Activated CD8-positive, alpha-beta memory T cell treated with anti-CD3 and anti-CD28 coated beads, Interleukin-2, amount 50 U/mL, for 24 hours (primary cell): Measurements from ENCODE around the gene C6orf120.
"Not testable (repeated sequence)": the region's sequence is repeated elsewhere in the genome, so short reads cannot be mapped to it uniquely, and the experiment has no call there.

ENCODE experiments used
- DNase-seq: peaks from one replicate; pipeline ENCODE4 v3.0.0-alpha.2; 2020; ENCODE audit errors: extremely low read depth

C6orf120 gene

DNA sequence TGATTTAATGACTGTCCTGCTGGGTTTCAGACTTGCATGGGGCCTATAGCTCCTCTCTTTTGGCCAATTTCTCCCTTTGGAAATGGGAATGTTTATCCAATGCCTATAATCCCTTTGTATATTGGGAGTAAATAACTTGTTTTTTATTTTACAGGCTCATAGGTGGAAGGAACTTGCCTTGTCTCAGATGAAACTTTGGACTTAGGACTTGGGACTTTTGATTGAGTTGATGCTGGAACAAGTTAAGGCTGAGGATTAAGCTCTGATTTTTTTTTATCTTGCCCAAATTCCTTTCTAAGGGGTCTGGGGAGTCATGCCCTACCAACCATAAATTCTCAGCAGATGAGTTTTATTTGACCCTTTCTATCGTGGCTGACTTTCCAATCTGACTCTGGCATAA lies 23.6 kb upstream of the C6orf120 start:
- no peak for DNase-seq

DNA sequence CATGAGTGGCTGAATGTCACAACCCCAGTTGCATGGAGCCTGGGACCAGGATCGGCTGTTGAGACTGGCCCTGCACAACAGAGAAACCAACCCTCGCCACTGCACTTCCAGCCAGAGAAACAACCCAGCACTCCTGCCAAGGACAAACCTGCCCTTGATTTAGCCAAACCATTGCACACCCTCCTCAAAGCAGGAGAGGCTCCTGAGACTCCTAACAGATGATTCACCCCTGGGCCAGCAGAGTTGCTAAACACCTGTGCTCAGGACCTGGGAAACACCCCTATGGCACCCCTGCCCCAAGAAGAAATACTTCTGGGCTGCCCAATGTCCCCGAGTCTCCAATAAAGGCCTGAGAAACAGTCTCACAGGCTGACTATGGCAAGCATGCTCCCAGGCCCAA lies 17.9 kb upstream of the C6orf120 start:
- no peak for DNase-seq

GRCh38 chr6:169685860-169686259 lies 16.1 kb upstream of the C6orf120 start:
- no peak for DNase-seq

DNA sequence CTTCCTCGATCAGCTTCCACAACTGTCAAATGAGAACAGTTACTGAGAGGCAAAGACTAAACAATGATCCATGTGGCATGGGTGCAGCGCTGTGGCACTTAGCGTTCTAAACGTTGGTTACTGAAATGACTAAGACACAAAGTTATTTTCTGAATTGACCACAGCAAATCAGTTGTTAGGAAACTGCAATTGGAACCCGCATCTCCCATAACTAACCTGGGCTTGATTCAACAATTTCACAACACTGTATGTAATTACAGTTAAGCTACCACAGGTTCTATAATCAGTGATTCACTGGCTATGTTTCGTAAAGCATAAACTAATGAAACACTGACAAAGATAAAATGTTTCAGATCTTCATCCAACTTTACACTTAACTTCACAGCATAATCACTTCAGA lies 12.6 kb upstream of the C6orf120 start:
- DNase-seq: no peak

- no peak for DNase-seq
Observed at GRCh38 chr6:169691260-169691659, 10.7 kb upstream of the C6orf120 start.

DNA sequence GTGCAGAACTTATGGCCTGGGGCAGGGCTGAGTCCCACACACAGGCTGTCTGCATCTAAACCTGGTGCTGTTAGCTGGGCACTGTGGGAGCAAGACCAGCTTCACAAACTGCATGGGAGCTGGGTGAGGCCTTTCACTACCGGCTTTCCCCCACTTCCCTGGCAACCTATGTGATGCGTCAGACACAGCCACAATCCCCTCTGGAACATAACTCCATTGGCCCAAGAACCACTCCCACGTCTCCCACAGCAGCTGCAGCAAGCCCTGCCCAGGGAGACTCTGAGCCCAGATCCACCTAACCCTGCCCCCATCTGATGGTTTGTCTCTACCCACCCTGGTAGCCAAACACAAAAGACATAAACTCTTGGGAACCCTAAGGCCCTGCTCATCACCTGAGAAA lies 9.4 kb upstream of the C6orf120 start:
- DNase-seq: no peak

- no peak for DNase-seq
Observed at GRCh38 chr6:169695131-169695530, 6.8 kb upstream of the C6orf120 start.

GRCh38 chr6:169697115-169697514 lies 4.8 kb upstream of the C6orf120 start:
- DNase-seq: not testable (repeated sequence)

DNA sequence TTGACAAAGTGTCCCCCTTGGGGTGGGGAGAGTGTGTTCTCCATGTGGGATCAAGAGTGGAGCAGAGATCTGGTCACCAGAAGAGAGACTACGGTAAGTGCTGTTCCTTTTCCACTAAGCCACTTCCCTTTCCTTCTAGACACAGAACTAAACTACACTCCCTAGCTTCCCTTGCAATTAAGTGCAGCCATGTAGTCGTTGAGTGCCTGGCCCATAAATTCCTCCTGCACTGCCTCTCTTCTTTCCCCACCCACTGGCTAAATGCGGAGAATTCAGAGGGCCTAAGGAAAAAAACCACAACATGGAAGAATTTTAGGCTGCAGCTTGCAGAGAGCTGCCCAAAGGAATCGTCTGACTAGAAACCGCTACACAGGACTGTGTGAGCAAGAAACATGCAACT lies 1.6 kb upstream of the C6orf120 start:
- no peak for DNase-seq

DNA sequence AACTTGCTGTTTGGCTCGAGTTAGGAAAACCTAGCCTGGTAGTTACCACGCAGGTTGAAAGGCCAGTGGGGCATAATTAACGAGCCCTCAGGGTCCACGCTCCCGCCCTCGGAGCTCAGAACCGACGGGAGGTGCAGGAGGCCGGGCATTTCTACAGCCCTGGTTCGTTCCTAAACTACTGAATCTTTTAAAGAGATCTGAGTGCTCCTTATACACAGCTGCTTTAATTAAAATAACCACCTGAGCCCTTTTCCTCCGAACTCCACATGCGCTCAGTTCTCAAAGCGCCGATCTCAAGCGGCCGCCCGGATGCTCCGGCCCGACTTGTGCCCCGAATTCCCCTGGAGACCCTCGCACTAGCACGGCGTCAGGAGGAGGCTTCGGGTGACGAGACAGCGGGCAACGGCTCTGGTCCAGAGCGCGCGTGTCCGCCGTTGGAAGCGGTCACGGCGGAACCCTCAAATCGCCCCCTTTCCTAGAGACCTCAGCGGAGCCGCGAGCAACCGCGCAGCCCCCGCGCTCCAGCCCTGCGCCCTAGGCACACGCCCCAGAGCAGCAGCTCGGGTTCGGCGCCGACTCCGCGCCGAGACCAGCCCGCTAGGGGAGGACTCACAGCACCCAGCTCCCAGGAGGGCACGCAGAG lies 494 bp upstream of the C6orf120 start:
- no peak for DNase-seq

GRCh38 chr6:169702840-169703246 lies 917 bp downstream of the C6orf120 start:
- DNase-seq: no peak

- no peak for DNase-seq
Observed at GRCh38 chr6:169707772-169708171, 5.8 kb downstream of the C6orf120 start.

DNA sequence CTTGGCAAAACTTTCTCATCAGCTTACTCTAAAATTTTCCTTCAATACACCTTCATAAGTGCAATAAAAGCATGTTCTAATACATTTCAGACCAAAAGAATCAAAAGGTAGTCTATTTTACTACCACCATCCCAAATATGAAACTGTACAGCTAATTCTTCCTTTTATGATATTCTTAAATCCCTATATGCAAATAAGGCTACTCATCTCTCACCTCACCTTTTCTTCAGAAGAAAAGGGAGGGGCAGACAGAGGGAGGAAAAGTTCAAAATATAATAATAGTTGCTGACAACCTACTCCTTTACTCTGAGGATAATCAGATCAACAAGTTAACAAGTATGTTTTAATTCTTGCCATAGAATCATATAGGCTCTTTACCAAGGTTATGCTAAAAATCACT lies 7.4 kb downstream of the C6orf120 start:
- no peak for DNase-seq

DNA sequence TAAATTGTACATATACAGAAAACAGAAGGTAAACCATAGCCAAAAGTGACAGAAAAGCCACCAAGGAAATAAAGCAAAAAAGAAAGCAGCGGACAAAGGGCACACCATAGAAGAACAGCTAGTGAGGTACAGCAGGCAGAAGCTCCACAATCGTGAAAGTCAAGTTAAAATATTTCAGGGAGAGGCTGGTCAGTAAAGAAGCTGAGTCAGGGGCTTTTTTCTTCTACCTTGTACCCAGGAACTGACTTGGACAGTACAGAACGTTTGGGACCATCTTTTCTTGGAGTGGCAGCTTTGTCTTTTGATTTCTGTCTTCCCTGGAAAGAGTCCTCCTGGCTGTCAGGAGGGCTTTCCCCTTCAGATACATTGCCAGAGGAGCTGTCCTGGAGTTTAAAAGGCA lies 8.1 kb downstream of the C6orf120 start:
- no peak for DNase-seq

- no peak for DNase-seq
Observed at GRCh38 chr6:169714178-169714577, 12.3 kb downstream of the C6orf120 start.

- no peak for DNase-seq
Observed at GRCh38 chr6:169714595-169714994, 12.7 kb downstream of the C6orf120 start.

GRCh38 chr6:169719117-169719516 lies 17.2 kb downstream of the C6orf120 start:
- DNase-seq: no peak

DNA sequence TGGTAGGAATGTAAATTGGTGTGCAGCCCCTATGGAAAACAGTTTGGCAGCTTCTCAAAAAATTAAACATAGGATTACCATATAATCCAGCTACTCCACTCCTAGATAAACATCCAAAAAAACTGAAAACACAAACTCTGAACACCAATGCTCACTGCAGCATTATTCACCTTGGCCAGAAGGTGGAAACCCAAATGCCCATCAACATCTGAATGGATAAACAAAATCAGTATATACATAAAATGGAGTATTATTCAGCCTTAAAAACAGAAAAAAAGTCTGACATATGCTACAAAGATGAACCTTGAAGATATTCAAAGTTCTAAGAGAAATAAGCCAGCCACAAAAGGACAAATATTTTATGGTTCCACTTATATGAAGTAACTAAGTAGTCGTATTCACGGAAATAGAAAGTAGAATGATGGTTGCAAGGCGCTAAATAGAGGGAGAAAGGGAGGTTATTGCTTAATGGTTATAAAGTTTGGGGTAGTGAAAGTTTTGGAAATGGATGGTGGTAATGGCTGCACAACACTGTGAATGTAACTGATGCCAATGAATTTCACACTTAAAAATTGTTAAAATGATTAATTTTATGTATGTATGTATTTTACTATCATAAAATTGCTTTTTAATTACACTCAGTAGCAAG lies 18.4 kb downstream of the C6orf120 start:
- no peak for DNase-seq

GRCh38 chr6:169722362-169723199 lies 20.7 kb downstream of the C6orf120 start:
- no peak for DNase-seq

DNA sequence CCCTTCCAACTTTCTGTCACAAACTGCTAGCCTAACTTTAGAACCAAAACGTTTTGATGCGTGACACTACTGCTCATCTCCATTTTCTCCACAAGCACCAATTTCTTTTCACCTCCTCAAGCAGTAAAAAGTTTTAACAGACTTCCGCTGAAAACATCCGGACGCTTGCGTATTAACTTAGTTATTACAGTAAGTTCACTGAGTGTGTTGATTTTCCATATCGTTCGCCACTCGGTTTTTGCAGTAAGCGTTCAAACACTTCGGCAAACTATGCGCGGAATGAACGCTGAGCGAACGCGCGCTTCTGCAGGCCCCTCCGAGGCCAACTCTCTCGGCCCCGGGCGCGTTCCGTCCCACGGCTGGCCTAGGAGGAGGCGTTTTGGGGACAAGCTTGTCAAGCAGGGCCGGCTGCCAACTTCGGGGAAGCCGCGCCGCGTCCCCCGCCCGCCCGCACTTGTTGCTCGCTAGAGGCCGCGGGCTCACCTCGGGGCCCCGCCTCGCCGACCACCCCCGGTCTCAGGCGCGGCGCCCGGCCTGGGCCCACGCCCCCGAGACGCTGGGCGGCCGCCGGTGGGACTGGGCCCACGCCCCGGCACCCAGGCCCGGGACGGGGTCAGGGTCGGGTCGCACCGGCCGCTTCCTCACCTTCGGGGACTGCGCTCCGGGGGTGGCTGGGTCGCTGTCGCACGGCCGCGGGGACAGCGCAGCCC lies 21.4 kb downstream of the C6orf120 start:
- no peak for DNase-seq

DNA sequence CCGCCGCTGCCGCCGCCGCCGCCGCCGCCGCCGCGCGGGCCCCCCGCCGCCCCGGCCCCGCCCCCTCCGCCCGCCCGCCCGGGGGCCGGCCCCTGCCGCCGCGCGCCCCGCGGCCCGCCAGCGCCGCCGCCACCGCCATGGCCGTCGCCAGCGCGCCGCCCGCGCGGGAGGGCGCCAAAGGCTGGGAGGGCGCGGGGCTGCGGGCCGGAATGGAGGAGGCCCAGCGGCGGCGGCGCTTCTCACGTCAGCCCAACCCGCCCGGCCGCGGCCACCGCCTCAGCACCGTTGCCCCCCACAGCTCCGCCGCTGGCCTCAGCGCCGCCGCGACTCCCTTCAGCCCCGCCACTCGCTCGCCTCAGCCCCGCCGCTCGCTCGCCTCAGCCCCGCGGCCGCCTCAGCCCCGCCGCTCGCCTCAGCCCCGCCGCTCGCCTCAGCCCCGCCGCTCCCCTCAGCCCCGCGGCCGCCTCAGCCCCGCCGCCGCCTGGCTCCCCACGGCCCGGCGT lies 22.1 kb downstream of the C6orf120 start:
- DNase-seq: no peak

- no peak for DNase-seq
Observed at GRCh38 chr6:169724494-169725124, 22.7 kb downstream of the C6orf120 start, which contains the start of gene PHF10. Gene PHF10 (minus strand): TSS chr6:169724500. CDS start chr6:169723931, 569 bp downstream.
